HUES64 (cell line): ENCODE data around the gene TAF11L4.
"Not testable (repeated sequence)": the region's sequence is repeated elsewhere in the genome, so short reads cannot be mapped to it uniquely, and the experiment has no call there.

Source experiments
- H3K27ac ChIP-seq: 2 replicates; pipeline ENCODE4 v1.7.0; 2013; ENCODE audit warnings: low read depth, low read length, inconsistent platforms
- H3K27me3 ChIP-seq: 2 replicates; pipeline ENCODE4 v1.6.1; 2013; ENCODE audit warnings: mild to moderate bottlenecking, low read length; ENCODE audit not compliant: insufficient read depth
- H3K36me3 ChIP-seq: 2 replicates; pipeline ENCODE4 v1.6.1; 2013; ENCODE audit warnings: mild to moderate bottlenecking, low read length; ENCODE audit not compliant: insufficient read depth
- H3K4me1 ChIP-seq: 2 replicates; pipeline ENCODE4 v1.6.1; 2013; ENCODE audit warnings: mild to moderate bottlenecking, low read length, moderate library complexity; ENCODE audit not compliant: insufficient read depth
- H3K4me3 ChIP-seq: 2 replicates; pipeline ENCODE4 v1.5.1; 2013; ENCODE audit warnings: mild to moderate bottlenecking, low read length, moderate library complexity
- H3K9ac ChIP-seq: 2 replicates; pipeline ENCODE4 v1.6.1; 2013; ENCODE audit warnings: mild to moderate bottlenecking, low read depth, low read length
- H3K9me3 ChIP-seq: 2 replicates; pipeline ENCODE4 v1.6.1; 2013; ENCODE audit warnings: low read depth, low read length; ENCODE audit not compliant: insufficient read depth
- WGBS: fragments of 150-250, 120-280 bp; methylation state at CpG from one replicate; pipeline ENCODE4 v1.1.7; 2013; ENCODE audit warnings: missing lambda C conversion rate; 5-methylcytosine and 5-hydroxymethylcytosine counted together

TAF11L4 gene

DNA sequence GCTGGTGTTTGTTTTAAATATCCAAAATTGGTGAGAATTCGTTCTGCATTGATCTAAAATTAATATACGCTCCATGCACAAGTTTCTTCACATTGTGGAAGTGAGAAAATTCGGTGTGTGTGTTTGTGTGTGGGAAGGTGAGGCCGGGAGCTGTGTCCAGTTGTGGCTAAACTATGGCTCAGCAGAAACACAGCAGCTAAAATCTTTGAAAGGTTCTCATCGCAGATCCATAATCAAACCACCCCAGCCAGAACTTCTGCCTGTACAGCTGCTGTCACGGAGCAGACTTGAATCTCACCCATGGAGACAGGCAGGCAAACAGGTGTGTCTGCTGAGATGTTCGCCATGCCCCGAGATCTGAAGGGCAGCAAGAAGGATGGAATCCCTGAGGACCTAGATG is 23.7 kb upstream of the TAF11L4 start, which contains the start of gene TAF11L2:
Gene TAF11L2 (plus strand): TSS at position 301 of the 400 bp plus-strand sequence.
- not testable (repeated sequence) for H3K27ac ChIP-seq, H3K36me3 ChIP-seq, H3K9ac ChIP-seq, H3K27me3 ChIP-seq, H3K4me1 ChIP-seq, H3K4me3 ChIP-seq, H3K9me3 ChIP-seq
- WGBS, result 93% methylated on average over 8 of the region's 8 CpGs

DNA sequence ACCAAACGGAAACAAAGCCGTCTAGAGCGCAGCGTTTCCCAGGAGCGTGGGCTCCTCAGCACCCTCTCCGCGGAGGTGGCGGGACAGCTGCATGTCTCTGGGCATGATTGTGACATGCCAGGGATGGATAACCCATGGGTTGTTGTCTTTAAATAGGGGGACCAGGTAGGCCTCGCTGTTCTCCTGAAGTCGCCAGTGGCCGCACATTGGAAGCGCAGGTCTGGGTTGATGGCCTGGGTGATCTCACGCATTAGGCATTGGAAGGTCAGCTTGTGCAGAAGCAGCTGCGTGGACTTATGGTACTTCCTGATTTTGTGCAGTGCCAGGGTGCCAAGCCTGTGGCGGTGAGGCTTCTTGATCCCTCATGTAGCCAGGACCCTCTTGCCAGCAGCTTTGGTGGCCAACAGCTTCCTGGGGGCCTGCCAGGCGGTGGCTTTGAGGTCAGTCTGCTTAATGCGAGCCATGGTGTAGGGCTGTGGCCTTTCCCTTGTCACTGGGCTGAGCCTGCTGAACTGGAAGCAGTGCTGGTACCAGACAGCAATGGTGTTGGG is 9.8 kb upstream of the TAF11L4 start:
- 93% methylated on average over 17 of the region's 17 CpGs for WGBS
- Histone ChIP-seq H3K27ac (no peak overlapping the region), H3K4me1 (no peaks in the 10 kb centered on the region), H3K9me3 (no peaks in the 10 kb centered on the region), H3K9ac (no peak overlapping the region), H3K4me3 (no peak overlapping the region), H3K36me3 (no peaks in the 10 kb centered on the region), H3K27me3 (no peaks in the 10 kb centered on the region)

DNA sequence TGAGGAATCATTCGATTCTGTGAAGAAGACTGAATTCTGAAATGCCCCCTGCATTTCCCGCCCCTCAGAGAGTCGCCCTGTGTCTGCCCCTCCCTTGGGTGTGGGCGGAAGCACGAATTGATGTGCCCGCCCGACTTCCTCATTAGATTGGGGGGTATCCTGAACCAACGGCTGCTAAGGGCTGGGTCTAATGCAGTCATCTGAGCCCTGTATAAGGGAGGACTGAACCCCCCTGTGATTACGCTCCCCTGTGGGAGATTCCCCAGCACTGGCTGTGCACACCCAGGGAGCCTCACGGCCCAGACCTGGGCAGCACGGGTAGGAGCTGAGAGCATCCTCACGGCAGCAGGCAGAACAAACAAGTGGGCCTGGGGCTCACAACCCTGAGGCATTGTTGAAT is 4.1 kb upstream of the TAF11L4 start:
- not testable (repeated sequence) for H3K36me3 ChIP-seq, H3K27ac ChIP-seq, H3K9me3 ChIP-seq, H3K27me3 ChIP-seq, H3K4me1 ChIP-seq, H3K9ac ChIP-seq, H3K4me3 ChIP-seq
- WGBS, result 95% methylated on average over 4 of the region's 12 CpGs

DNA sequence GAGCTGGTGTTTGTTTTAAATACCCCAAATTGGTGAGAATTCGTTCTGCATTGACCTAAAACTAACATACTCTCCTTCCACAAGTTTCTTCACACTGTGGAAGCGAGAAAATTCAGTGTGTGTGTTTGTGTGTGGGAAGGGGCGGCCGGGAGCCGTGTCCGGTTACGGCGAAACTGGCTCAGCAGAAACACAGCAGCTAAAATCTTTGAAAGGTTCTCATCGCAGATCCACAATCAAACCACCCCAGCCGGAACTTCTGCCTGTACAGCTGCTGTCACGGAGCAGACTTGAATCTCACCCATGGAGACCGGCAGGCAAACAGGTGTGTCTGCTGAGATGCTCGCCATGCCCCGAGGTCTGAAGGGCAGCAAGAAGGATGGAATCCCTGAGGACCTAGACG is 3.5 kb upstream of the TAF11L4 start, which contains the start of gene TAF11L3:
Gene TAF11L3 (plus strand): TSS at position 301 of the 400 bp plus-strand sequence.
- not testable (repeated sequence) for H3K4me1 ChIP-seq, H3K9ac ChIP-seq, H3K4me3 ChIP-seq, H3K27me3 ChIP-seq, H3K27ac ChIP-seq, H3K9me3 ChIP-seq, H3K36me3 ChIP-seq
- WGBS, result no CpG with 5 or more reads among the region's 15 CpGs

DNA sequence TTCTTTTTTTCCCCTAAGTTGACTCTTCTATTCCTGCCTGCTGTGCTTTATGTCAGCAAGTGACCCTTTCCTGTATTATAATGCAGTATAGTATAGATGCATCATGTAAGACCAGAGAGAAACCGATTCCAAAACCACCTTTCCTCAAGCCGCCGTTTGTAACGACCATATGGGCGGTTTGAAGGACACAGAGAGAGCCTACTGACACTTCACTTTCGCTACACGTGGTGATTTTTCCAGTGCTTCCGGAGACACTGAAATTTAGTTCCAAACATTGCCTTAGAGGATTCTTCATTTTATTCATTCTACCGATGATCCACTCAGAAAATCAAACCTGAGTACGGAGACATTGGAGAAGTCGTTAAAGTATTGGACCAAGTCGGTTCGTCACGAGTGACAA is 2.1 kb upstream of the TAF11L4 start:
- not testable (repeated sequence) for H3K4me1 ChIP-seq, H3K27ac ChIP-seq, H3K9ac ChIP-seq, H3K4me3 ChIP-seq, H3K36me3 ChIP-seq, H3K9me3 ChIP-seq, H3K27me3 ChIP-seq
- WGBS, result 93% methylated on average over 8 of the region's 14 CpGs

DNA sequence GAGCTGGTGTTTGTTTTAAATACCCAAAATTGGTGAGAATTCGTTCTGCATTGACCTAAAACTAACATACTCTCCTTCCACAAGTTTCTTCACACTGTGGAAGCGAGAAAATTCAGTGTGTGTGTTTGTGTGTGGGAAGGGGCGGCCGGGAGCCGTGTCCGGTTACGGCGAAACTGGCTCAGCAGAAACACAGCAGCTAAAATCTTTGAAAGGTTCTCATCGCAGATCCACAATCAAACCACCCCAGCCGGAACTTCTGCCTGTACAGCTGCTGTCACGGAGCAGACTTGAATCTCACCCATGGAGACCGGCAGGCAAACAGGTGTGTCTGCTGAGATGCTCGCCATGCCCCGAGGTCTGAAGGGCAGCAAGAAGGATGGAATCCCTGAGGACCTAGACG is 3.3 kb downstream of the TAF11L4 start, which contains the start of gene TAF11L5:
Gene TAF11L5 (plus strand): TSS at position 301 of the 400 bp plus-strand sequence.
- WGBS, result no CpG with 5 or more reads among the region's 15 CpGs
- H3K4me3 ChIP-seq, H3K9me3 ChIP-seq, H3K9ac ChIP-seq, H3K4me1 ChIP-seq, H3K36me3 ChIP-seq, H3K27ac ChIP-seq, H3K27me3 ChIP-seq: not testable (repeated sequence)

DNA sequence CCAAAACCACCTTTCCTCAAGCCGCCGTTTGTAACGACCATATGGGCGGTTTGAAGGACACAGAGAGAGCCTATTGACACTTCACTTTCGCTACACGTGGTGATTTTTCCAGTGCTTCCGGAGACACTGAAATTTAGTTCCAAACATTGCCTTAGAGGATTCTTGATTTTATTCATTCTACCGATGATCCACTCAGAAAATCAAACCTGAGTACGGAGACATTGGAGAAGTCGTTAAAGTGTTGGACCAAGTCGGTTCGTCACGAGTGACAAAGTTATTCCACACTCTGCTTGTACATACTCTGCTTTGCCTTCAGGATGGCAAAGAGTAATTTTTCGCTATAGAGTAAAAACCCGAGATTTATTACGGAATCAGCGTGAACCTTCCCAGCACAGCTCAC is 4.9 kb downstream of the TAF11L4 start:
- H3K36me3 ChIP-seq, H3K27ac ChIP-seq, H3K9me3 ChIP-seq, H3K27me3 ChIP-seq, H3K4me1 ChIP-seq, H3K9ac ChIP-seq, H3K4me3 ChIP-seq: not testable (repeated sequence)
- 93% methylated on average over 6 of the region's 17 CpGs for WGBS

DNA sequence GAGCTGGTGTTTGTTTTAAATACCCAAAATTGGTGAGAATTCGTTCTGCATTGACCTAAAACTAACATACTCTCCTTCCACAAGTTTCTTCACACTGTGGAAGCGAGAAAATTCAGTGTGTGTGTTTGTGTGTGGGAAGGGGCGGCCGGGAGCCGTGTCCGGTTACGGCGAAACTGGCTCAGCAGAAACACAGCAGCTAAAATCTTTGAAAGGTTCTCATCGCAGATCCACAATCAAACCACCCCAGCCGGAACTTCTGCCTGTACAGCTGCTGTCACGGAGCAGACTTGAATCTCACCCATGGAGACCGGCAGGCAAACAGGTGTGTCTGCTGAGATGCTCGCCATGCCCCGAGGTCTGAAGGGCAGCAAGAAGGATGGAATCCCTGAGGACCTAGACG is 6.8 kb downstream of the TAF11L4 start, which contains the start of gene TAF11L6:
Gene TAF11L6 (plus strand): TSS at position 301 of the 400 bp plus-strand sequence.
- not testable (repeated sequence) for H3K4me3 ChIP-seq, H3K9ac ChIP-seq, H3K9me3 ChIP-seq, H3K4me1 ChIP-seq, H3K36me3 ChIP-seq, H3K27me3 ChIP-seq, H3K27ac ChIP-seq
- WGBS, result no CpG with 5 or more reads among the region's 15 CpGs
